ENCODE results near the gene ABHD17C. TPM values are rescaled to one million over a fixed set of nuclear protein-coding genes. Genes with fewer than 3 reads are reported as not detected.
"Not testable (repeated sequence)": the region's sequence is repeated elsewhere in the genome, so short reads cannot be mapped to it uniquely, and the experiment has no call there.

The ABHD17C gene
- total RNA-seq = 4.0 and 5.0 TPM in 2 replicates

DNA sequence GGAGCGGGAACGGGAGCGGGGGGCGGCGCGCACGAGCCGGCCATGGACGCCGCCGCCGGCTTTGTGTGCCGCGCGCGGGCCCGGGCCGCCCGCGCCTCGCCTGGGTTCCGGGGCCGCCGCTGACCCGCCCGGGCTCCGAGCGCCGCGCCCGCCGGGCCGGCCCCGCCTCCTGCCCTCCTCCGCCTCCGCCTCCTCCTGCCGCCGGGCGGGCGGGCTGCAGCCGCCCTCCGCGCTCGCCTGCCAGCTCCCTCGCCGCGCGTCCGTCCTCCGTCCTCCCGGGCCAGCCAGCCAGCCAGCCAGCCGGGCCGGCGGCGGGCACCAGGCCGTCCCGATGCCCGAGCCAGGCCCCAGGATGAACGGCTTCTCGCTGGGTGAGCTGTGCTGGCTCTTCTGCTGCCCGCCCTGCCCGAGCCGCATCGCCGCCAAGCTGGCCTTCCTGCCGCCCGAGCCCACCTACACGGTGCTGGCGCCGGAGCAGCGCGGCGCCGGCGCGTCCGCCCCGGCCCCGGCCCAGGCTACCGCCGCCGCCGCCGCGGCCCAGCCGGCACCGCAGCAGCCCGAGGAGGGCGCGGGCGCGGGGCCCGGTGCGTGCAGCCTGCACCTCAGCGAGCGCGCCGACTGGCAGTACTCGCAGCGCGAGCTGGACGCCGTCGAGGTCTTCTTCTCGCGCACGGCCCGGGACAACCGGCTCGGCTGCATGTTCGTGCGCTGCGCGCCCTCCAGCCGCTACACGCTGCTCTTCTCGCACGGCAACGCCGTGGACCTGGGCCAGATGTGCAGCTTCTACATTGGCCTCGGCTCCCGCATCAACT, at the start of gene ABHD17C:
Gene ABHD17C, plus strand, starts transcription at position 212 of the 812 bp plus-strand sequence. Its CDS starts 120 bp downstream, at position 332.
- DNase-seq (ENCODE audit: low read depth in 2 of 2) = peak; percentile 68 to 74

DNA sequence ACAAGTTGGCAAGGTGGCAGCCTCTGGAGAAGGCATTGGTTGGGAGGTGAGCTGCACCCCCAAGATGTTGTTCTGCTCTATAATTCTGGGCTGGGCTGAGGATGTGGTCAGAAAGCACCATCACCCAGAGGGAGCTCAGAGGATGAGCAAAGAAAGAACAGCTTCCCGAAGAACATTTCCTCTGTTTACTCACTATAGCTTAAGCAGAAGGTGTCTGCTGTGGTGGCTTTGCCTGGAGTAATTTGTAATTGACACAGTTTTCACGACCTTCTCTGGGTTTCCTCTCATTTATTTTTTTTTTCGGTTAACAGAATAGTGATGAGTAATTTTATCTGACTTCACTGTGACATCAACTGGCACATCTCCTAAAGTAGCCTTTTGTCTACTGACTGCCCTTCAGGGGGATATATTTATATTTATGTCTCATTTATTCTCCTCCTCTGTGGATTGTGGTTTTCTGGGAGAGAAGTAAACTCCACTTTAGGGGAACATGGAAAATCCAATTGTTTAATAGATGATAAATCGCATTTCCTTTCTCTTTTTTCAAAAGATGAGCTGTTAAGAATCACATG, 49.5 kb upstream of the ABHD17C start:
- peak in 1 of 2 donors; percentile 23 for DNase-seq (ENCODE audit: low read depth in 2 of 2)

DNA sequence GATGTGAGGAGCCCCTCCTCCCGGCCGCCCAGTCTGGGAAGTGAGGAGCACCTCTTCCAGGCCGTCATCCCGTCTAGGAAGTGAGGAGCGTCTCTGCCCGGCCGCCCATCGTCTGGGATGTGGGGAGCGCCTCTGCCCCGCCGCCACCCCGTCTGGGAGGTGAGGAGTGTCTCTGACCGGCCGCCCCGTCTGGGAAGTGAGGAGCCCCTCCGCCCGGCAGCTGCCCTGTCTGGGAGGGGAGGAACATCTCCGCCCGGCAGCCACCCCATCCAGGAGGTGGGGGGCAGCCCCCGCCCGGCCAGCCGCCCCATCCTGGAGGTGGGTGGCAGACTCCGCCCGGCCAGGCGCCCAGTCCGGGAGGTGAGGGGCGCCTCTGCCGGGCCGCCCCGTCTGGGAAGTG, 47.7 kb upstream of the ABHD17C start:
- DNase-seq (ENCODE audit: low read depth in 2 of 2) = not testable (repeated sequence)

DNA sequence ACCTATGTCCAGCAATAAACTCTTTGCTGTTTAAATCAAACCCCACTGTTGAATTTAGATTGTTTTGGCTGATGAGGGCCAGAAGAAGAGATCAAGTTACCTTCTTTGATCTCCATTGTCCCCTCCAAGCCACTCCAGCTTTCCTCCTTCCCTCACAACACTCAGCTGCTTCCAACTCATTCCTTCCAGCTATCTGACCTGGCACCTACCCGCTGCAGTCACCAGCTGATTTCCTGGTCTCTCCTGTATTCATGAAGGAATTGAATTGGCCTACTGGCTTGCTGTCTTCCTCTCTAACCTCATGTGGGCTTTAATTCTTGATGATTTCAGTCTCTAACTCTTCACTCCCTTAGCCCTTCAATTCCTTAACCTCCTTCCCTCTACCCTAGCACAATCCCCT, 40.8 kb upstream of the ABHD17C start:
- no peak for DNase-seq (ENCODE audit: low read depth in 2 of 2)

DNA sequence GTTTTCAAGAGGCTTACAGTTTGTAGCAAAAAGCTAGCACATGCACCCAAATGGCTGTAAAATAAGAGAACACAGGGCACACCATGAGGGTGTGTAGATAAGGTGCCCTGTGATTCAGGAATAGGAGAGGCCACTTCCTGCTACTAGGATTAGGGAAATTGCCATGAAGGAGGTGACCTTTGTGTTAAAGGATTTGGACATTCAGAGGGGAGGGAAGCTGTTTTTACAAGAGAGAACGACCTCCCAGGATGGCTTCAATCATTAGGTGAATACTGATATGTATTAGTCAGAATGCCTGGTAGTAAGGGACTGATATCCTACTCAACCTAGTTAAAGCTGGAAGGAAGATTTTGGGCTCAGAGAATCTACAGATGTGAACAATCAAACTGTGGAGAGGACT, 35.7 kb upstream of the ABHD17C start:
- no peak for DNase-seq (ENCODE audit: low read depth in 2 of 2)

DNA sequence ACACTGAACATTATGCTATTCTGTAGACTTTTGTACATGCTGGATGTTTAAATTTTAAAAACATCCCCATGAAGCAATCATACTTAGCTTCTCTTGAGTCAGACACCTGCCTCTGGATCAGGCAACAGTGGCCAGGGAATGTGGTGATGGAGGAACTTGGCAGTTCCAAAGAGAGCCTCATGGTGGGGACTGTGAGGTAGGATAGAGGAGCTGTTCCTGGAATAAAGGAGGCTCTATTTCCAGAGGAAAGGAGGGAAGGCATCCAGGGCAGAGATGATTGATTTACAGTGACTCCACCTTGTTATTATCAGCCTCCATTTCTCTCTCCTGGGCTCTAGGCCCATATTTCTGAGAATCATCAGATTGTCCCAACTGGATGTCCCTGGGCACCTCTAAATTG, 35.0 kb upstream of the ABHD17C start:
- DNase-seq (ENCODE audit: low read depth in 2 of 2) = peak; percentile 17 to 62

DNA sequence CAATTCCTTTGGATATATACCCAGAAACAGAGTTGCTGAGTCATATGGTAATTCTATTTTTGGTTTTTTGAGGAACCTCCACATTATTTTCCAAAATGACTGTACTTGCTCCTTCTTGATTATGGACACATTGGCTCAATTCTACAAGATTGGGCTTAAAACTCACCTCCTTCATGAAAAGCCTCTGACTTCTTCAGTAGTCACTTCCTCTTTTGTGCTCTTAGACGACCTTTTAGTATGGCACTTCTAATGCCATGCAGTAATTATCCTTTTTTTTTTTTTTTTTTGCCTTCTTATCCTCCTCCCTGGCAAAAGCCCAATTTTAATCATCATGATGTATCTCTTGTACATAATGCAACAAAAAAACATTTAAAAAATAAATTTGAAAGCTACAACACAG, 33.0 kb upstream of the ABHD17C start:
- no peak for DNase-seq (ENCODE audit: low read depth in 2 of 2)

DNA sequence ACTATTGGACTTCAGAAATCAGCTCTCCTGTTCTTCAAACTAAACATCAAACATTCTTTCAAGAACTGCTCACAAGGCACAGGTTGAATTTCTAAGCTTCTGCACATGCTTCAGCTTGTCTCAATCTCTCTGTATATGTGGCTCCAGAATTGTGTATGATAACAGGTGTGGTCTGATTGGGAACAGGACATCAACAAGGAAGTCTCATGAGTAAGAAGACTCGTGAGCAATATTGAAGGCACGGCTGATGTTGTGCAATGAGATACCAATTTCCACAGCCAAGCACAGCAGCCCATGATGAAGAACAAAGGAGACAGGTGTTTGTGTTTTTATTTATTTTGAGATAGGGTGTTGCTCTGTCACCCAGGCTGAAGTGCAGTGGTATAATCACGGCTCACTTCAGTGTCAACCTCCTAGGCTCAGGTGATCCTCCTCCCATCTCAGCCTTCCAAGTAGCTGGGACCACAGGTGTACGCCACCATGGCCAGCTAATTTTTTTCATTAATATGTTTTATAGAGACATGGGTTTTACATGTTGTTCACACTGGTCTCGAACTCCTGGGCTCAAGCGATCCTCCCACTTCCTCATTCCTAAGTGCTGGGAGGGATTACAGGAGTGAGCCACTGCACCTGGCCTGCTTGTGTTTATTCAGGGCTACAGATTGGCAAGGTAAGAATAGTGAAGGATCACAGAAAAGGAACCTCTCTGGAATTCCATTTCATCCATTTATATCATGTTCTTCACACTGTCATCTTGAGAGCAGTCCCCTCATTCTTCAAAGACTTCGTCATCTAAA, 32.2 kb upstream of the ABHD17C start:
- DNase-seq (ENCODE audit: low read depth in 2 of 2) = no peak

DNA sequence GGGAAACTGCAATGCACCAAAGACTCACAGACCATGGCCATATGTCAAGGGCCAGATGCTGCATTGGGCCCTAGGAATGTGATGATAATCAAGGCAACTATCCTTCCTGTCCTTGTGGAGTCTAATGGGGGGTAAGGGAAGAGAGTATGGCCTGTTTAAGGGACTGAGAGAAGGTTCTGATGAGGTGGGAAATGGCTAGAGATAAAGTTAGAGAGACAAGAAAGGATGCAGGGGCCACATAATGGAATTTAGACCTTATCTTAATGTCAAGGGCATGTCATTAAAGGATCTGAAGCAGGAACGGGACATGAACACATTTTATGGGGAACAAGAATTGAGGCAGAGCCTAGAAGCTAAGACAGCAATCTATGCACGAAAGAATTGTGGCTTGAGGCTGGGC, 30.0 kb upstream of the ABHD17C start:
- DNase-seq (ENCODE audit: low read depth in 2 of 2) = no peak

DNA sequence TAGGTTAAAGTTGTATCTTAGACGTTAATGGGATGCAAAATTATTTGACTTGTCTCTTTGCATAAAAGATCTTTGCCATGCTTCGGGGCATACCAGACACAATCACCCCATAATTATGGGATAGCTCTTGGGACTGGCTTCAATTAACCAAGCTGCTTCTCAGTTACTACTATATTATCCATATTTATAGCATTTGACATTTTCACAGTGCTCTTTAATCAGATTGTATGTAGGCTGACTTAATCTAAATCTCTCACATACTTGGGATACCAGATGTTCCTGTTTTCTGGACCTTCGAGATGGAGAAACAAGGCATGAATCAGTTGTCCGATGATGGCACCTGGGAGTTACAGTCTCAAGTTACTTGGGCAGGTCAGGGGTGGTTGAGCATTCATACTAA, 27.2 kb upstream of the ABHD17C start:
- no peak for DNase-seq (ENCODE audit: low read depth in 2 of 2)

DNA sequence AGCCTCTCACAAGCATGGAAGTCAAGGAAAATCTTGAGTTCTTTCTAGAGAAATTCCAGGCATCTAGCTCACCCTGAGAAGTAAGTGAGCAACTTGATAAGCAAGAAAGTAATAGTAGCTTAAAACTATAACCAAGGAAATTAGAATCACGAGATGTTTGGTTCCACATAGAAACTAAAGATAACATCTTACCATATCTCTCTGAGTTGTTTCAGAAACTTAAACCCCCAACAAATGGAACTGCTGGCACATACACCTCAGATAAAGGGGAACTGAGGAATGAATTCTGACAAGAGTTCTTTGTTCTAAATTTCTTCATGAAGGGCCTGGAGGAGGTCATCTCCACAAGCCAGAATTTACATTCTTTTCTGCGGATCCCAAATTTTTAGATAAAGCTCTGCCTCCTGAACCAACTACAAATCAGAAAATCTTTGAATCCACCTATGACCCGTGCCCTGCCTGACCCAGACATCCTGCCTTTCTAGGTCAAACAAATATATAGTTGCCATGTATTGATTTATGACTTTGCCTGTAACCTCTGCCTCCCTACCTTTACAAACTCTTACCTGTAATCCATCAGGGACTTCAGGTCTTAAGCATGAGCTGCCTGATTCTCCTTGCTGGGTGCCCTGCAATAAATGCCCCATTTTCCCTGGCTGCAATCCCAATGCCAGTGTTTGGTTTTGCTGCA, 26.4 kb upstream of the ABHD17C start:
- no peak for DNase-seq (ENCODE audit: low read depth in 2 of 2)

DNA sequence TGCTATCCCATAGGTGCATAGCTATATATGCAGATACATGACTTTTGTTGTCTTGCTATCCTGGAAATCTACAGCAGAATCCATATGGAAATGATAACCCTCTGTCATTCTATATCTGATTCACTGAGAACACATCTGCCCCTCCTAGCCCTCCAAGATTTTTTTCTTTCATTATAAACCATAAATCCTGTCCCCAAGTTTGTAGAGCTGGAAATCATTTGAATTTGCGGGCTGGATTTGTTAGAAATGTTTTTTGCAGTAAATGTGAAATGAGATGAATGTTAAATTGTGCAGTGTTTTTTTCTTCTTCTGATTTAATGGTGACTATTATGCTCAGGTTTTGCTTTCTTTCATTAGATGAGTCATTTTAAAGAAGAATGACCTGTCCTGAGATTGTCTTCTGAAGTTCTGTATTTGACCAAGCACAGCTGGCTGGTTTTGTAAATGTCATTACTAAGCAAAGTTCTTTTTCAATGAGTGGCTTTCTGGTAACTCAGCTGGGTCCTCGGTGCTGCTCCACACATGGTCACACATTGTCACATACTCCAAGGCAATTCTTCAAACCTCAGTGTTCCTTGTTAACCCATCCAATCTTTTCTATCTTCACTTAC, 25.3 kb upstream of the ABHD17C start:
- DNase-seq (ENCODE audit: low read depth in 2 of 2) = no peak

DNA sequence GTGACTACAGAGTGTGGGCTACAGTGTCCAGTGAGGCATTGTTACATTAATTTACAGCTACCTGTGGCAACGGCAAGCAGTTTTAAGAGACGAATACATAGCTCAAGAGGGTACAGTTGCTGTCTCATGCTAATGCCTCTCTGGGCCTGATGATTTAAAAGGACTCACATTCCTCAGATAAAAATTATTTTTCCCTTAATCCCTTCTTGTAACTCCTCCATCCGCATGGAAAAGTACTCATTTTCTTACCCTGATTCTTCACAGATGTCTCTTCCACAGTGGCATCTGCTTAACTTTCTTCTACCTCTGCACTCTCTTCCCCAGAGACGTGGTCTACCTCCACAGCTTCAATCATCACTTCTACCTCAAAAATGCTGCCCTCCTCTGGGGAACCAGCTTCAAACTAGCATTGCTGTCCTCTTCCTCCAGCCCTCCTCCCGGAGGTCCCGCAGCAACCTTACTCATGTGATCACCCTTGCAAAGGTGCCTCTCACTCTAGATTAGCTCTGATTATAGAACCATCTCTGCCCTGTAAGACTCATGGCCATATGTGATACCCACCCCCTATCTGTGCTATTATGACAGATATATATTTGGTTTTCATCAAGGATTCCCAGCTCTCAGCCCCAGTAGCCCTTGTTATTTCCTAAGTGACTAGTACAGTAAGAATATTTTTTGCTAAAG, 21.4 kb upstream of the ABHD17C start:
- no peak for DNase-seq (ENCODE audit: low read depth in 2 of 2)

DNA sequence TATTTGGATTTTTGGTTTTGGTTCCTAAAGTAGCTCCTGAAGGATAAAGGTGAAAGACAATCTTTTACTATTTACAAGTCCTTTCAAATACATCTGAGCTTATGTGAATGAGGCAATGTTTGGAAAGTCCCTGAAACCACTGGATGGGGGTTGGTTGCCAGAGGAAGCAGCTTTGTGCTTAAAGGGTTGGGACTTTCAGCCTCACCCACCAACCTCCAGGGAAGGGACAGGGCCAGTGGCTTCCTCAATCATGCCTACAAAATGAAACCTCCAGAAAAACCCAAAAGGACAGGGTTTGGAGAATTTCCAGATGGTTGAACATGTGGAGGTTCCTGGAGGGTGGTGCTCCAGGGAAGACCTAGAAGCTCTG, 20.9 kb upstream of the ABHD17C start:
- DNase-seq (ENCODE audit: low read depth in 2 of 2) = peak in 1 of 2 donors; percentile 9

DNA sequence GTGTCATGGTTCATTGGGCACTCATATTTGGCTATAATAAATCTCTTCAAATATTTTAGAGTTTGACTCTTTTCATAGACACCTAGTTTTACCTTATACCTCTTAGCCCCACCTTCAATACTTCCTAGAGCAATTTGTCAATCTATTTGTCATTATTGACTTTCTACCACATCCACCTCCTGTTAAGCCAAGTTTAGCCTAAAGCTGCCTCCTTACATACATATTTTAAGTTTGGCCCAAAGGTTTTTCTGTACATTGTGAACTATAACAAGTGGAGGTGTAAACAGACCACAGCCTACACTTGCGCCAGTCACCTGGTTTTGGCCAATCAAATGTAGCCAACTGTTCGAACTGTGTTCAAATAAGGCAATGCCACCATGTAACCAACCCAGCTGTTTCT, 18.1 kb upstream of the ABHD17C start:
- DNase-seq (ENCODE audit: low read depth in 2 of 2) = no peak

DNA sequence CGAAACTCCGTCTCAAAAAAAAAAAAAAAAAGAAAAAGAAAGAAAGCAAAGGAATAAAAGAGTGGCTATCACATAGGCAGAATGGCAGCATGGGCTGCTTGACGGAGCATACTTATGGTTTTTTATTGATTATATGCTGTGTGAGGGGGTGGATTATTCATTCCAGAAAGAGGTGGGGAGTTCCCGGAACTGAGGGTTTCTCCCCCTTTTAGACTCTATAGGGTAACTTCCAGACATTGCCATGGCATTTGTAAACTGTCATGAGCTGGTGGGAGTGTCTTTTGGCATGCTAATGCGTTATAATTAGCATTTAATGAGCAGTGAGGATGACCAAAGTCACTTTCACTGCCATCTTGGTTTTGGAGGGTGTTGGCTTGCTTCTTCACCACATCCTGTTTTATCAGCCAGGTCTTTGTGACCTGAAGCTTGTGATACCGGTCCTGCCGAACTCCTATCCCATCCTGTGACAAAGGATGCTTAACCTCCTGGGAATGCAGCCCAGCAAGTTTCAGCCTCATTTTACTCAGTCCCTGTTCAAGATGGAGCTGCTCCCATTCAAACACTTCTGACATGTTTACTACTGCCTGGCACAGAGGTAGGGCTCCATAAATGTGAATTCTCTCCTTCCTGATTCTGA, 15.8 kb upstream of the ABHD17C start:
- DNase-seq (ENCODE audit: low read depth in 2 of 2) = no peak

DNA sequence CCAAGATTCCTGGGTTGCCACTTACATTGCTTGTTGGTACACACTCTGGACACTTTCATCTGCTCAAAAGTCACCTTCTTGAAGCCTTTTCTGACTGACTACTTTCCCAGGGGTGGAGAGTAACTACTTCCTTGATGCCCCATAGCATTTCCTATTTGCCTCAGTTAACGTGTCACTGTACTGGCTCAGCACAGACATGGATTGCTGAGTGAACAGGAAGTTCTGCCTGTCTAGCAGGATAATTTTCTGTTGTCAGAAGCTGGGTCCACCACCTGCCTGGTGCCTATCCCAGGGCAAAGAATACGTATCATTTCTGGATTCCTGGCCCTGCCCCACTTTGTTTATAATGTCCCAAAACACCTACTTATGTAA, 15.3 kb upstream of the ABHD17C start:
- peak in 1 of 2 donors; percentile 13 for DNase-seq (ENCODE audit: low read depth in 2 of 2)

DNA sequence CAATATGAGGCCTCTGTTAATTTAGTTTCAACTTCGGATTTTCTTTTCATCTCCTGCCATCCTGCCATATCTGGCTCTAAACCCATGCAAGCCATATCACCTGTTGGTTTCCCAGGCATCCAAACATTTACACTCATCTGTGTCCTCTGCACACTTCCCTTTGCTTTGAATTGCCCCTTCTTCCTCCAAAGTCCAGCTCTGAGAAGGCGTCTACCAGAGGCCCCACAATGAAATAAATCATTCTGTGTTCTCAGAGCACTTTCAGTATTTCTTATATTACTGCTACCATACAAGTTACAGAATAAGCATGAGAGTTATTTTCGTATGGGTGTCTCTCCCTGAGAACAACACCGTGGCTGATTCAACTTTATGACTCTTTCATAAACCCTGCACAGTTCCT, 12.9 kb upstream of the ABHD17C start:
- no peak for DNase-seq (ENCODE audit: low read depth in 2 of 2)

DNA sequence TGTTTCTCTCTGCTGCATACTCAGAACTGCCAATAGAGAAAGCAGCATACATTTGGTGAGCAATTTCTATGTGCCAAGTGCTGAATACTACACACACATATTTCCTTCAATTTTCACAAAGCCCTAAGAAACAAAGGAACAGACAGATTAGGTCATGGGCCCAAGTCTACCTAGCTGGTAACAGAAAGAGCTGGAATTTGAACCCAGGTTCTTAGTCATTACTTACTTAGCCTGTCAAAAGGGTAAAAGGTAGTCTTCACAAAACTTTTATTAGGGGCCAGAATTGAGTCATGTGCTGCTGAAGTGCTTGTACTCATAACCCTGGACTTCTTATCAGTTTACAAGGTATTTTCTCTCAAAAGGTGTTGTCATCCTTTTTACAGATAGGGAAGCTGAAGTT, 10.4 kb upstream of the ABHD17C start:
- no peak for DNase-seq (ENCODE audit: low read depth in 2 of 2)

DNA sequence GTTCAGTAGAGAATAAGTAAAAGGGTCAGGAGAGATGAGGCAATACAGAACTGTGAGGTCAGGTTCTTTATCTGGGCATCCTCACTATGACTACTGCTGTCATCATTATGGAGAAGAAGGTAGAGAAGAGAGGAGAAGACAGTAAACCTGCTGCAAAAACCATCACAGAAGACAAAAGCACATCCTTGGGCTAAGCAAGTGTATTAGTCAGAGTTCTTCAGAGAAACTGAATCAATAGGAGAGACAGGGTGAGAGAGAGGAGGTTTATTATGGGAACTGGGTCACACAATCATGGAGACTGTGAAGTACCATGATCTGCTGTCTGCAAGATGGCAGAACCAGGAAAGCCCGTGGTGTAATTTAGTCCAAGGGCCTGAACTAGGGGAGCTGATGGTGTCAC, 9.5 kb upstream of the ABHD17C start:
- no peak for DNase-seq (ENCODE audit: low read depth in 2 of 2)

Measured in lung microvascular endothelial cell (primary cell).